ENCODE results near the gene MAP6D1. TPM values are rescaled to one million over a fixed set of nuclear protein-coding genes. Genes with fewer than 3 reads are reported as not detected.

Gene MAP6D1
- total RNA-seq, 2 experiments from 2014 or later = 0.88 to 1.1 TPM

DNA sequence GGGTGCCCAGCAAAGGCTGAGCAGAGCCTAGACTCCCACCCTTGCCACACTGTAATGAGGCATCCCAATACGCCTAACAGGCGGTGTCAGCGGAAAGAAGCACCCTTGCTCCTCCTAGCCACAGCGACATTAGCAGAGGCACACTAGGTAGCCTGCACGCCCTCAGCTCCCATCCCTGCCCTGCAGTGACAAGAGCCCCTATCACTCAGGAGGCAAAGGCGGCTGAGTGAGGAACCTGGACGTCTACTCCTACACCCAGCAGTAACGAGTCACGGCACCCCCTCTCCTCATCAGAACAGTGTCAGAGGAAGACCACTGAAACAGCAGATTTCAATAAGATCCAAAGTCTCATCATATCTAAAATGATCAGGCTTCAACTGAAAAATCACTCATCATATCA lies 12.0 kb upstream of the MAP6D1 start:
- no peak overlapping the region for H3K4me2 ChIP-seq (ENCODE audit: low read length)
- no peak for DNase-seq (ENCODE audit: low spot score)
- no peaks in the 10 kb centered on the region for H4K20me1 ChIP-seq (ENCODE audit: insufficient read depth, low read length)
- H3K9me3 ChIP-seq (ENCODE audit: low read length) = no peaks in the 10 kb centered on the region
- H2AFZ ChIP-seq (ENCODE audit: low read length) = no peak overlapping the region
- H3K79me2 ChIP-seq (ENCODE audit: insufficient read depth, low read depth, low read length) = no peaks in the 10 kb centered on the region
- peaks cover 75% of the 10 kb centered on the region for H3K36me3 ChIP-seq (ENCODE audit: insufficient read depth, low read length)
- CTCF ChIA-PET (ENCODE audit: unreplicated experiment) = no interaction called here
- H3K9me2 ChIP-seq (ENCODE audit: insufficient read depth, low read length) = no peaks in the 10 kb centered on the region
- POLR2A ChIA-PET = no interaction called here
- H3K4me3 ChIP-seq (ENCODE audit: low read depth, low read length, poor library complexity, severe bottlenecking) = no peak overlapping the region
- no peak overlapping the region for H3K27ac ChIP-seq (ENCODE audit: low read depth, low read length, poor library complexity, severe bottlenecking)
- intact Hi-C loops (cut with micrococcal nuclease; ENCODE audit: unreplicated experiment) = no loop called here
- BruUV-seq (replicated peaks) = no TSS peak
- TF ChIP-seq EZH2phosphoT487 (IDR thresholded peaks at IDR 0.05; ENCODE audit: borderline replicate concordance, low read depth, low read length) = no peak
- TF ChIP-seq, protein P1, sequence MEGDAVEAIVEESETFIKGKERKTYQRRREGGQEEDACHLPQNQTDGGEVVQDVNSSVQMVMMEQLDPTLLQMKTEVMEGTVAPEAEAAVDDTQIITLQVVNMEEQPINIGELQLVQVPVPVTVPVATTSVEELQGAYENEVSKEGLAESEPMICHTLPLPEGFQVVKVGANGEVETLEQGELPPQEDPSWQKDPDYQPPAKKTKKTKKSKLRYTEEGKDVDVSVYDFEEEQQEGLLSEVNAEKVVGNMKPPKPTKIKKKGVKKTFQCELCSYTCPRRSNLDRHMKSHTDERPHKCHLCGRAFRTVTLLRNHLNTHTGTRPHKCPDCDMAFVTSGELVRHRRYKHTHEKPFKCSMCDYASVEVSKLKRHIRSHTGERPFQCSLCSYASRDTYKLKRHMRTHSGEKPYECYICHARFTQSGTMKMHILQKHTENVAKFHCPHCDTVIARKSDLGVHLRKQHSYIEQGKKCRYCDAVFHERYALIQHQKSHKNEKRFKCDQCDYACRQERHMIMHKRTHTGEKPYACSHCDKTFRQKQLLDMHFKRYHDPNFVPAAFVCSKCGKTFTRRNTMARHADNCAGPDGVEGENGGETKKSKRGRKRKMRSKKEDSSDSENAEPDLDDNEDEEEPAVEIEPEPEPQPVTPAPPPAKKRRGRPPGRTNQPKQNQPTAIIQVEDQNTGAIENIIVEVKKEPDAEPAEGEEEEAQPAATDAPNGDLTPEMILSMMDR (conservative IDR thresholded peaks at IDR 0.05; ENCODE audit: low read length) = no peak
- no peaks in the 10 kb centered on the region for H3K4me1 ChIP-seq (ENCODE audit: insufficient read depth, low read length, poor library complexity, severe bottlenecking)

DNA sequence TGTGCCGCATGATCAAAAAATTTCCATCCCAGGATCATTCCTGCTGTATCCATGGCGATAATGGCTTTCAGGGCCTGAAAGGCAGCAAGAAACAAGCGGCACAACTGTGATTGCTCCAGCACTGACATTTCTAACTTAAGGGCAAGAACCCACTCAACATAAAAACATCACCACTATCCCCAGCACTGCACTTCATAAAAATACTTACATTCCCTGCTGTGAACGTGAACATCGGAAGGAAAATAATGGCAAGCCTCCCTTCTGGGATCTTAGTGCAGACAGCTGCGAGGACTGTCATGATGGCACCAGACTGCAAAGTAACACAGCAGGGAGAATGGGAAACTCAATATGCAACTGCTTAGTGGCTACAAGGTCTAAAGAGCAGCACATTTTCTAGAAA lies 8.1 kb upstream of the MAP6D1 start:
- H4K20me1 ChIP-seq (ENCODE audit: insufficient read depth, low read length) = no peaks in the 10 kb centered on the region
- BruUV-seq (replicated peaks) = no TSS peak
- no peak overlapping the region for H3K27ac ChIP-seq (ENCODE audit: low read depth, low read length, poor library complexity, severe bottlenecking)
- DNase-seq (ENCODE audit: low spot score) = no peak
- intact Hi-C loops (cut with micrococcal nuclease; ENCODE audit: unreplicated experiment) = no loop called here
- H3K9me2 ChIP-seq (ENCODE audit: insufficient read depth, low read length) = no peaks in the 10 kb centered on the region
- H3K4me3 ChIP-seq (ENCODE audit: low read depth, low read length, poor library complexity, severe bottlenecking) = no peak overlapping the region
- peaks cover 50% of the 10 kb centered on the region; the same call in 1 of the 2 replicates for H3K36me3 ChIP-seq (ENCODE audit: insufficient read depth, low read length)
- H2AFZ ChIP-seq (ENCODE audit: low read length) = no peak overlapping the region
- no peaks in the 10 kb centered on the region for H3K9me3 ChIP-seq (ENCODE audit: low read length)
- no peaks in the 10 kb centered on the region for H3K79me2 ChIP-seq (ENCODE audit: insufficient read depth, low read depth, low read length)
- POLR2A ChIA-PET = interaction anchor here (0.6 to 0.8 kb wide), 3 partner anchors 11 to 485 kb away, joined by 3 to 4 read pairs (median 3); no protein-coding TSS in a partner anchor
- no peak for TF ChIP-seq EZH2phosphoT487 (IDR thresholded peaks at IDR 0.05; ENCODE audit: borderline replicate concordance, low read depth, low read length)
- no peak overlapping the region for H3K4me2 ChIP-seq (ENCODE audit: low read length)
- CTCF ChIA-PET (ENCODE audit: unreplicated experiment) = no interaction called here
- H3K4me1 ChIP-seq (ENCODE audit: insufficient read depth, low read length, poor library complexity, severe bottlenecking) = no peaks in the 10 kb centered on the region

DNA sequence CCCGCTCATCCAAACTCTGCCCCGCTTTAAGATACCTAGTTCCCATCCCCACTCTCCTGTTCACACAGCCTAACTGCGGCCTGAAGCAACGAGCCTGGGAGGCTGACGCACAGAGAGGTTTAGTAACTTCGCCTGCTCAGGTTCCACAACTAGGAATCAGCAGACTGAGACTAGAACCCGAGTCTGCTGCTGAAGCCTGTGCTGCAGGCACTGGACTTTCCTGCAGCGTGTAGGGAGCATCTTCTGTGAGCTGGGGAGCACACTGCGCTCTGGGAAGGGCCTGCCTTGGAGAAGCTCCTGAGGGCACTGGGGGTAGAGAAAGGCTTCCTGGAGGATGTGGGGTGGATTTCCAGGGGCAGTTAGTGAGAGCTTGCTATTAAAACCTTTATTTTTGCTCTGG lies 4.8 kb upstream of the MAP6D1 start:
- H3K27ac ChIP-seq (ENCODE audit: low read depth, low read length, poor library complexity, severe bottlenecking) = no peak overlapping the region
- ChIA-PET POLR2A (interaction anchor here (0.6 to 0.7 kb wide), 2 partner anchors 54 to 291 kb away, joined by 3 to 7 read pairs; partner anchors contain the start of gene PARL), CTCF (ENCODE audit: unreplicated experiment) (no interaction called here)
- BruUV-seq (replicated peaks) = no TSS peak
- peaks cover 1% of the 10 kb centered on the region for H3K4me1 ChIP-seq (ENCODE audit: insufficient read depth, low read length, poor library complexity, severe bottlenecking)
- no peaks in the 10 kb centered on the region for H3K9me2 ChIP-seq (ENCODE audit: insufficient read depth, low read length)
- no peak overlapping the region for H2AFZ ChIP-seq (ENCODE audit: low read length)
- DNase-seq (ENCODE audit: low spot score) = no peak
- no peak overlapping the region for H3K4me2 ChIP-seq (ENCODE audit: low read length)
- no peaks in the 10 kb centered on the region for H4K20me1 ChIP-seq (ENCODE audit: insufficient read depth, low read length)
- no peaks in the 10 kb centered on the region for H3K9me3 ChIP-seq (ENCODE audit: low read length)
- H3K36me3 ChIP-seq (ENCODE audit: insufficient read depth, low read length) = peaks cover 36% of the 10 kb centered on the region; the same call in 1 of the 2 replicates
- TF ChIP-seq, protein P1 (conservative IDR thresholded peaks at IDR 0.05; ENCODE audit: low read length) = no peak
- no peak for TF ChIP-seq EZH2phosphoT487 (IDR thresholded peaks at IDR 0.05; ENCODE audit: borderline replicate concordance, low read depth, low read length)
- H3K79me2 ChIP-seq (ENCODE audit: insufficient read depth, low read depth, low read length) = no peaks in the 10 kb centered on the region
- H3K4me3 ChIP-seq (ENCODE audit: low read depth, low read length, poor library complexity, severe bottlenecking) = no peak overlapping the region
- intact Hi-C loops (cut with micrococcal nuclease; ENCODE audit: unreplicated experiment) = no loop called here
